GM12878 (cell line): ENCODE data around the gene RPL7A. TPM values are rescaled to one million over a fixed set of nuclear protein-coding genes. Genes with fewer than 3 reads are reported as not detected.

Experiments
- ATAC-seq: fragments of 200-7000 bp; cut with Tn5 transposase; 3 replicates; pipeline ENCODE4 v1.9.1; 2020; ENCODE audit warnings: mild to moderate bottlenecking, moderate library complexity
- BruUV-seq: library from RNA; stranded (reverse); fragments of 400-500 nt; replicated peaks from 2 replicates; lab custom pipeline; 2021; lab: Mats Ljungman, UMichigan
- CTCF ChIA-PET: fragments of 300-600 bp; sonication (Branson Sonifier 250); formaldehyde crosslinking; extraction: SDS; loops from one replicate; lab custom pipeline; 2021; ENCODE audit warnings: inconsistent platforms; lab: Yijun Ruan, JAX
- POLR2A ChIA-PET: fragments of 350-600 bp; formaldehyde crosslinking; extraction: SDS; loops from one replicate; lab custom pipeline; 2021; ENCODE audit warnings: inconsistent platforms; lab: Charles Lee
- RAD21 ChIA-PET: fragments of 300-600 bp; sonication (Branson Sonifier 250); formaldehyde crosslinking; loops from one replicate; lab custom pipeline; 2023; ENCODE audit warnings: antibody characterized with exemption; ENCODE audit not compliant: unreplicated experiment; lab: Charles Lee
- SMC1A ChIA-PET: fragments of 300-600 bp; sonication (Branson Sonifier 250); formaldehyde crosslinking; loops from one replicate; lab custom pipeline; 2023; ENCODE audit not compliant: unreplicated experiment, uncharacterized antibody; lab: Charles Lee
- DNase-seq: peaks from one replicate; pipeline ENCODE4 v3.0.0-alpha.2; 2011; ENCODE audit warnings: low read depth, low spot score
- FAIRE-seq: peaks from 3 replicates; lab custom pipeline; 2011; peaks lifted over from hg19 to GRCh38; lab: Jason Lieb, UNC
- H2AFZ ChIP-seq: 2 replicates; pipeline ENCODE4 v1.6.0; 2011; ENCODE audit warnings: low read depth, low read length, control low read depth; ENCODE audit not compliant: control insufficient read depth
- H3K27ac ChIP-seq: 2 replicates; pipeline ENCODE4 v1.5.1; 2011; ENCODE audit warnings: control low read depth; ENCODE audit not compliant: control insufficient read depth, insufficient read depth
- H3K27me3 ChIP-seq, 2 experiments: replicated peaks in 1 of 2; 2 replicates each; pipeline versions ENCODE4 v1.6.0 to v1.6.1; 2011; ENCODE audit warnings: low read length in 1 of 2; ENCODE audit not compliant: control insufficient read depth in 2 of 2, insufficient read depth in 2 of 2
- H3K36me3 ChIP-seq, 2 experiments: 2 replicates each; pipeline ENCODE4 v1.5.1; 2011; ENCODE audit warnings: low read length in 1 of 2; ENCODE audit not compliant: control insufficient read depth in 2 of 2, insufficient read depth in 2 of 2
- H3K4me1 ChIP-seq: 2 replicates; pipeline ENCODE4 v1.6.1; 2011; ENCODE audit warnings: mild to moderate bottlenecking, low read length, moderate library complexity, mixed read lengths; ENCODE audit not compliant: control insufficient read depth, insufficient read depth
- H3K4me2 ChIP-seq: 2 replicates; pipeline ENCODE4 v1.6.0; 2011; ENCODE audit warnings: control low read depth; ENCODE audit not compliant: control insufficient read depth, insufficient read depth
- H3K4me3 ChIP-seq: fragments of 200-600 bp; sonication (generic); 2 replicates; pipeline ENCODE4 v1.5.1; 2016
- H3K79me2 ChIP-seq: 2 replicates; pipeline ENCODE4 v1.6.0; 2011; ENCODE audit warnings: low read length; ENCODE audit not compliant: control insufficient read depth, insufficient read depth
- H3K9ac ChIP-seq: 2 replicates; pipeline ENCODE4 v1.8.0; 2011; ENCODE audit warnings: low read length, control low read depth, mixed read lengths; ENCODE audit not compliant: control insufficient read depth, insufficient read depth
- H3K9me3 ChIP-seq: replicated peaks from 3 replicates; pipeline ENCODE4 v1.5.1; 2011; ENCODE audit warnings: mild to moderate bottlenecking, low read length; ENCODE audit not compliant: control insufficient read depth, insufficient read depth
- H4K20me1 ChIP-seq: 2 replicates; pipeline ENCODE4 v1.6.0; 2011; ENCODE audit not compliant: control insufficient read depth, insufficient read depth
- HDGF ChIP-seq: fragments of 450-650 bp; IDR thresholded peaks from 2 replicates; pipeline ENCODE4 v1.6.1; 2016; ENCODE audit warnings: antibody characterized with exemption
- JUNB ChIP-seq: IDR thresholded peaks from 2 replicates; pipeline ENCODE4 v1.6.1; 2016; ENCODE audit warnings: antibody characterized with exemption, mild to moderate bottlenecking
- NBN ChIP-seq: fragments of 450-650 bp; IDR thresholded peaks from 2 replicates; pipeline ENCODE4 v1.6.1; 2016
- NFYB ChIP-seq: IDR thresholded peaks from 2 replicates; pipeline ENCODE4 v1.6.1; 2011; ENCODE audit warnings: low read depth, mild to moderate bottlenecking, low read length, improper control_type of control experiment, moderate library complexity; ENCODE audit not compliant: insufficient read depth
- POLR2A ChIP-seq: IDR thresholded peaks from 2 replicates; pipeline ENCODE4 v1.6.1; 2011; ENCODE audit warnings: low read depth, mild to moderate bottlenecking, low read length
- POLR2AphosphoS2 ChIP-seq: IDR thresholded peaks from 2 replicates; pipeline ENCODE4 v1.6.1; 2011; ENCODE audit warnings: low read depth, mild to moderate bottlenecking, low read length, improper control_type of control experiment, moderate library complexity
- POU2F2 ChIP-seq: IDR thresholded peaks from 3 replicates; pipeline ENCODE4 v1.6.1; 2011; ENCODE audit warnings: low read depth, mild to moderate bottlenecking, low read length, borderline replicate concordance
- SIX5 ChIP-seq: IDR thresholded peaks from 2 replicates; pipeline ENCODE4 v1.6.1; 2011; ENCODE audit warnings: mild to moderate bottlenecking, low read depth, low read length, moderate library complexity; ENCODE audit not compliant: severe bottlenecking
- WRNIP1 ChIP-seq: IDR thresholded peaks from 2 replicates; pipeline ENCODE4 v1.6.1; 2011; ENCODE audit warnings: low read depth, low read length, improper control_type of control experiment, borderline replicate concordance
- ZNF207 ChIP-seq: fragments of 450-650 bp; IDR thresholded peaks from 2 replicates; pipeline ENCODE4 v1.6.1; 2014; ENCODE audit warnings: antibody characterized with exemption, mild to moderate bottlenecking, borderline replicate concordance
- ZSCAN29 ChIP-seq: fragments of 450-650 bp; IDR thresholded peaks from 2 replicates; pipeline ENCODE4 v1.6.1; 2017; ENCODE audit warnings: mild to moderate bottlenecking, moderate library complexity
- WGBS: methylation state at CpG from one replicate; pipeline ENCODE4 v1.1.6; 2016; ENCODE audit warnings: low lambda C conversion rate; ENCODE audit not compliant: insufficient replicate concordance, insufficient coverage; ENCODE audit errors: missing lambda C conversion rate; 5-methylcytosine and 5-hydroxymethylcytosine counted together
- in situ Hi-C: fragments of 300-500 bp; cut with MboI; formaldehyde crosslinking; loops from 9 replicates; pipeline ENCODE4 v1.14.3; 2018; ENCODE audit warnings: mixed read lengths
- intact Hi-C: fragments of 100-400 bp; cut with micrococcal nuclease; formaldehyde crosslinking; loops from one replicate; pipeline ENCODE4 v1.14.2; 2022; ENCODE audit not compliant: unreplicated experiment
- polyA plus RNA-seq, 11 experiments: library from polyadenylated mRNA; depleted of rRNA in 4 of 11; unstranded in 6 of 11; stranded (reverse) in 5 of 11; fragments of >200 nt; fragmentation: Nextera tagmentation in 4 of 11; fragmentation: Illumina TruSeq in 1 of 11; extraction: Ambion mirVana in 4 of 11; extraction: Trizol in 1 of 11; gene quantifications; 1 replicate in 1 of 11; 2 replicates in 10 of 11; pipeline versions ENCODE4 v1.2.1 to v1.2.3, GENCODE V29; 2011 to 2016; ENCODE audit warnings: inconsistent platforms in 2 of 11, missing spikeins in 2 of 11, low read depth in 1 of 11
- total RNA-seq, 4 experiments: library from RNA; depleted of rRNA in 3 of 4; stranded (reverse); fragments of >200 nt in 3 of 4; fragmentation: Illumina TruSeq in 1 of 4; extraction: Trizol in 1 of 4; gene quantifications; 2 replicates each; pipeline versions ENCODE4 v1.2.1 to v1.2.3, GENCODE V29; 2013 to 2021

The RPL7A gene
- total and polyA plus RNA-seq, 10 of the 15 experiments (the other 5 are each of a cell fraction or from before 2014, with no cell fraction given), result 917 to 5,193 (median 3,326) TPM

GRCh38 chr9:133366435-133366834 lies 18.4 kb downstream of the RPL7A start:
- RAD21 ChIA-PET, result no interaction called here
- SMC1A ChIA-PET, result no interaction called here
- in situ Hi-C loops (no loop called here), intact Hi-C loops (no loop called here)
- H3K4me3 ChIP-seq, result no peak overlapping the region
- DNase-seq (no peak), ATAC-seq (no peak)
- CTCF ChIA-PET, result interaction anchor here (0.9 to 1.8 kb wide), 3 partner anchors 9 to 31 kb away, joined by 3 to 4 read pairs (median 3); no protein-coding TSS in a partner anchor
- H3K9me3 ChIP-seq, result no peaks in the 10 kb centered on the region
- no peak overlapping the region for H3K9ac ChIP-seq
- peaks cover 44% of the 10 kb centered on the region for H3K79me2 ChIP-seq
- no peak overlapping the region for H3K27ac ChIP-seq
- no TSS peak for BruUV-seq
- H2AFZ ChIP-seq, result no peak overlapping the region
- no peak overlapping the region for H3K4me2 ChIP-seq
- H3K36me3 ChIP-seq, result peaks cover 46 to 56% of the 10 kb centered on the region in 2 experiments
- no peaks in the 10 kb centered on the region for H3K27me3 ChIP-seq
- no peak for TF ChIP-seq POLR2AphosphoS2
- no peak for TF ChIP-seq NBN
- TF ChIP-seq HDGF, result no peak
- TF ChIP-seq SIX5, result no peak
- no peak for TF ChIP-seq POLR2A
- TF ChIP-seq ZNF207, result no peak
- TF ChIP-seq WRNIP1, result no peak
- TF ChIP-seq JUNB, result no peak
- no peak for TF ChIP-seq POU2F2
- TF ChIP-seq, all 136 proteins: peak for 0
- 87% methylated on average over 11 of the region's 11 CpGs for WGBS
- POLR2A ChIA-PET, result no interaction called here
- no peak for FAIRE-seq
- peaks cover 9% of the 10 kb centered on the region for H3K4me1 ChIP-seq
- H4K20me1 ChIP-seq, result peaks cover 34% of the 10 kb centered on the region

GRCh38 chr9:133367221-133367620 lies 19.2 kb downstream of the RPL7A start:
- in situ Hi-C loops (no loop called here), intact Hi-C loops (no loop called here)
- no TSS peak for BruUV-seq
- Histone ChIP-seq H2AFZ (no peak overlapping the region), H3K27me3 (no peaks in the 10 kb centered on the region), H3K9me3 (no peaks in the 10 kb centered on the region), H3K36me3 (peaks cover 40 to 50% of the 10 kb centered on the region in 2 experiments), H3K79me2 (peaks cover 52% of the 10 kb centered on the region), H3K4me2 (no peak overlapping the region), H3K4me1 (peaks cover 15% of the 10 kb centered on the region), H3K4me3 (no peak overlapping the region), H3K9ac (no peak overlapping the region), H4K20me1 (peaks cover 37% of the 10 kb centered on the region), H3K27ac (no peak overlapping the region)
- SMC1A ChIA-PET, result no interaction called here
- TF ChIP-seq POLR2A (0 out of 2 replicates have a peak, but pooled peaks have one; percentile 34), NFYB (no peak), ZSCAN29 (no peak)
- POLR2A ChIA-PET, result interaction anchor here (1.0 kb wide), 1 partner anchor 10 kb away, joined by 4 read pairs; no protein-coding TSS in a partner anchor
- 92% methylated on average over 22 of the region's 22 CpGs for WGBS
- no peak for ATAC-seq
- CTCF ChIA-PET, result interaction anchor here (0.9 kb wide), 1 partner anchor 32 kb away, joined by 3 read pairs; no protein-coding TSS in a partner anchor
- RAD21 ChIA-PET, result no interaction called here
- no peak for FAIRE-seq
- DNase-seq, result no peak
